ENCODE data around the gene C16orf90.
"Not testable (repeated sequence)": the region's sequence is repeated elsewhere in the genome, so short reads cannot be mapped to it uniquely, and the experiment has no call there.

C16orf90 gene

DNA sequence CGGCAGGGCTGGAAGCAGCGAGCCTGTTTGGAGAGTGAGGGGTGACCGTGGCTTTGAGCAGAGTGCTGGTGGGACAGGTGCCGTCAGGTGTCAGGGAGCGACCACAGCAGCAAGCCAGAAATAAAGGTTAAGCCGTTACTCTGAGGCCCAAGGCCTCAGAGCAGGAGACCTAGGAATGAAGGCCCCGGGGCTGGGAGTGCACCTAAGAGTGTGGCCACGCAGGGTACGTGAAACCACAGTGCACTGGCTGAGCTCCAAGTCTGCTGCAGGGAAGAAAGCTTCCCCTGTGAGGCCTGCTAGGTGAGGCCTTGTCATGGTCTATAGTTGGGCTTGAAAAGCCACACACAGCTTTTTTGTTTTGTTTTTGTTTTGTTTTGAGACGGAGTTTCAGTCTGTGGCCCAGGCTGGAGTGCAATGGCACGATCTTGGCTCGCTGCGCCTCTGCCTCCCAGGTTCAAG lies 14.2 kb upstream of the C16orf90 start:
- TF ChIP-seq, protein P1, sequence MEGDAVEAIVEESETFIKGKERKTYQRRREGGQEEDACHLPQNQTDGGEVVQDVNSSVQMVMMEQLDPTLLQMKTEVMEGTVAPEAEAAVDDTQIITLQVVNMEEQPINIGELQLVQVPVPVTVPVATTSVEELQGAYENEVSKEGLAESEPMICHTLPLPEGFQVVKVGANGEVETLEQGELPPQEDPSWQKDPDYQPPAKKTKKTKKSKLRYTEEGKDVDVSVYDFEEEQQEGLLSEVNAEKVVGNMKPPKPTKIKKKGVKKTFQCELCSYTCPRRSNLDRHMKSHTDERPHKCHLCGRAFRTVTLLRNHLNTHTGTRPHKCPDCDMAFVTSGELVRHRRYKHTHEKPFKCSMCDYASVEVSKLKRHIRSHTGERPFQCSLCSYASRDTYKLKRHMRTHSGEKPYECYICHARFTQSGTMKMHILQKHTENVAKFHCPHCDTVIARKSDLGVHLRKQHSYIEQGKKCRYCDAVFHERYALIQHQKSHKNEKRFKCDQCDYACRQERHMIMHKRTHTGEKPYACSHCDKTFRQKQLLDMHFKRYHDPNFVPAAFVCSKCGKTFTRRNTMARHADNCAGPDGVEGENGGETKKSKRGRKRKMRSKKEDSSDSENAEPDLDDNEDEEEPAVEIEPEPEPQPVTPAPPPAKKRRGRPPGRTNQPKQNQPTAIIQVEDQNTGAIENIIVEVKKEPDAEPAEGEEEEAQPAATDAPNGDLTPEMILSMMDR (IDR thresholded peaks at IDR 0.05; ENCODE audit: low read depth, low read length): no peak
- in situ Hi-C loops (cut with HindIII; ENCODE audit: low sequenced_read_pairs): no loop called here
- H3K4me3 ChIP-seq (ENCODE audit: low read depth, low read length): no peak overlapping the region
- peak; percentile 22 for DNase-seq (ENCODE audit: low read depth, low spot score)

DNA sequence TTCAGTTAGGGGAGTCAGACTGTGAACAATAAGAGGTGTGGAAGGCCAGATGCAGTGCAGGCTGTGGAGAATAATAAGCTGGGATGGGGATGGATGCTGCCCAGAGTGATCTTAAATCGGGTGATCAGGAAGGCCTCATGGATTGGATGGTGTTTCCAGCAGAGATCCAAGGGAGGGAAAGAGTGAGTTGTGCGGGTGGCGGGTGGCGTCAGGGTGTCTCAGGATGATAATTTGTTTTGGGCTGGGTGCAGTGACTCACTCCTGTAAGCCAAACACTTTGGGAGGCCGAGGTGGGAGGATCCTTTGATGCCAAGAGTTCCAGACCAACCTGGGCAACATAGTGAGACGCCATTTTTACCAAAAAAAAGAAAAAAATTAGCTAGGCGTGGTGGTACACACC lies 13.4 kb upstream of the C16orf90 start:
- no peak overlapping the region for H3K4me3 ChIP-seq (ENCODE audit: low read depth, low read length)
- TF ChIP-seq, protein P1 (IDR thresholded peaks at IDR 0.05; ENCODE audit: low read depth, low read length): no peak
- DNase-seq (ENCODE audit: low read depth, low spot score): no peak
- in situ Hi-C loops (cut with HindIII; ENCODE audit: low sequenced_read_pairs): no loop called here

DNA sequence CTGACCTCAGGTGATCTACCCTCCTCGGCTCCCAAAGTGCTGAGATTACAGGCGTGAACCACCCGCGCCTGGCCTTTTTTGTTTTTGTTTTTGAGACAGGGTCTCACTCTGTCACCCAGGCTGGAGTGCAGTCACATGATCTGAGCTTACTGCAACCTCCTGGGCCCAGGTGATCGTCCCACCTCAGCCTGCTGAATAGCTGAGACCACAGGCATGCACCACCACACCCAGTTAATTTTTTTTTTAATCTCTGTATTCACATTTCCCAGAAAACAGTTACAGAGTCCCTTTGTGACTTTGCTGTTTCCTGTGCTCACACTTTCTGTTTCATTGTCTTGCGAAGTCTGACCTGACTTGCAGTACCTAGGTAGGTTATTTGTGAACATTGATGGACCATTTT lies 8.2 kb upstream of the C16orf90 start:
- TF ChIP-seq, protein P1 (IDR thresholded peaks at IDR 0.05; ENCODE audit: low read depth, low read length): no peak
- DNase-seq (ENCODE audit: low read depth, low spot score): no peak
- no peak overlapping the region for H3K4me3 ChIP-seq (ENCODE audit: low read depth, low read length)
- in situ Hi-C loops (cut with HindIII; ENCODE audit: low sequenced_read_pairs): no loop called here

DNA sequence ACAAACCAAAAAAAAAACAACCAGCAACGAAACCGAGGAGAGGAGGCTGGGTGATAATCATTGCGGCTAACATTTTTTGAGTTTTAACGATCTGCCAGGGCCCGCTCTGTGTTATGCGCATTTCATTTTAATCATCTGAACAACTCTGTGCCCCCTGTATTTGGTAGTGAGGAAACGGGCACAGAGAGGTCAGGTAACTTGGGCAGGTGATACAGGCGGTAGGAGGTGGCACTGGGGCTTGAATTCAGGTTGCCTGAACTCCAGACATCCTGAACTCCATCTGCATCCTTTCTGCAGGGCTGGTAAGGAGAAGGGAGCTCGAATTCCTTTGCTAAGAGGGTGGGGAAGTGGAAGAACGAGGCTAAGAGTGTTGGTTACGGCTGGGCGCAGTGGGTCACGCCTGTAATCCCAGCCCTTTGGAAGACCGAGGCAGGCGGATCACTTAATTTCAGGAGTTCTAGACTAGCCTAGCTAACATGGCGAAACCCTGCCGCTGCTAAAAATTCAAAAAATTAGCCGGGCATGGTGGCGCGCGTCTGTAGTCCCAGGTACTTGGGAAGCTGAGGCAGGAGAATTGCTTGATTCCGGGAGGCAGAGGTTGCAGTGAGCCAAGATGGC lies 6.6 kb upstream of the C16orf90 start:
- peak overlapping the region; percentile 82 for H3K4me3 ChIP-seq (ENCODE audit: low read depth, low read length)
- TF ChIP-seq, protein P1 (IDR thresholded peaks at IDR 0.05; ENCODE audit: low read depth, low read length): no peak
- in situ Hi-C loops (cut with HindIII; ENCODE audit: low sequenced_read_pairs): no loop called here
- no peak for DNase-seq (ENCODE audit: low read depth, low spot score)

DNA sequence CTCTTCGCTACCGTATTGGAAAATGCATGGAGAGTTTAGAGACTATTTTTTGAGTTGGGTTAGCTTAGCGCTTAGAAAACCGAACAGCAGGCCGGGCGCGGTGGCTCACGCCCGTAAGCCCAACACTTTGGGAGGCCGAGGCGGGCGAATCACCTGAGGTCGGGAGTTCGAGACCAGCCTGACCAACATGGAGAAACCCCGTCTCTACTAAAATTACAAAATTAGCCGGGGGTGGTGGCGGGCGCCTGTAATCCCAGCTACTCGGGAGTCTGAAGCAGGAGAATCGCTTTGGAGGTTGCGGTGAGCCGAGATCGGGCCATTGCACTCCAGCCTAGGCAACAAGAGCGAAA lies 6.1 kb upstream of the C16orf90 start:
- DNase-seq (ENCODE audit: low read depth, low spot score); in situ Hi-C loops (cut with HindIII; ENCODE audit: low sequenced_read_pairs): not testable (repeated sequence)
- peak overlapping the region; percentile 82 for H3K4me3 ChIP-seq (ENCODE audit: low read depth, low read length)

DNA sequence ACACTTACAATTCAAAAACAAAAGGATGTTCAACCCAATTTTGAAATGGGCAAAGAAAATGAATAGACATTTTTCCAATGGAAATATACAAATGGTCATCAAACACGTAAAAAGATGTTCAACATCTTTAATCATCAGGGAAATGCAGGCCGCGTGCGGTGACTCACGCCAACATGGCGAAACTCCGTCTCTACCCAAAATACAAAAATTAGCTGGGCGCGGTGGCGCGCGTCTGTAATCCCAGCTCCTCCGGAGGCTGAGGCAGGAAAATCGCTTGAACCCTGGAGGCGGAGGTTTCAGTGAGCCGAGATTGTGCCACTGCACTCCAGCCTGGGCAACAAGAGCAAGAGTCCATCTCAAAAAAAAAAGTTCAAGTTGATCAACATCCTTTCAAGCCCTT lies 3.7 kb upstream of the C16orf90 start:
- H3K4me3 ChIP-seq (ENCODE audit: low read depth, low read length): no peak overlapping the region
- TF ChIP-seq, protein P1 (IDR thresholded peaks at IDR 0.05; ENCODE audit: low read depth, low read length): no peak
- in situ Hi-C loops (cut with HindIII; ENCODE audit: low sequenced_read_pairs): no loop called here
- no peak for DNase-seq (ENCODE audit: low read depth, low spot score)

DNA sequence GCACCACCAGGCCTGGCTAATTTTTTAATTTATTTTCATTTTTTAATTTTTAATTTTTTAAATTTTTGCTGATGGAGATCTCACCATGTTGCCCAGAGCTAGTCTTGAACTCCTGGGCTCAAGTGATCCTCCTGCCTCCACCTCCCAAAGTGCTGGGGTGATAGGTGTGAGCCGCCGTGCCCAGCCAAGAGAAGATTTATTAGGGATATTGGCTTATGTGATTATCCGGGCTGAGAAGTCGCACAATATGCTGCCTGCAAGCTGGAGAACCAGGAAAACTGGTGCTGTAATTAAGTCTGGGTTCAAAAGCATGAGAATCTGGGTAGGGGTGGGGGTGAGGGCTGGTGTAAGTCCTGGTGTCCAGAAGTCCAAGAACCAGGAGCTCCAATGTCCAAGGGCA lies 2.5 kb upstream of the C16orf90 start:
- H3K4me3 ChIP-seq (ENCODE audit: low read depth, low read length): no peak overlapping the region
- no peak for DNase-seq (ENCODE audit: low read depth, low spot score)
- in situ Hi-C loops (cut with HindIII; ENCODE audit: low sequenced_read_pairs): no loop called here
- TF ChIP-seq, protein P1 (IDR thresholded peaks at IDR 0.05; ENCODE audit: low read depth, low read length): no peak
